Caco-2 (cell line): ENCODE results near the gene GRIN2A. TPM values are rescaled to one million over a fixed set of nuclear protein-coding genes. Genes with fewer than 3 reads are reported as not detected.

ENCODE experiments used
- BruUV-seq: library from RNA; stranded (reverse); fragments of 400-500 nt; replicated peaks from 2 replicates; lab custom pipeline; 2021; lab: Mats Ljungman, UMichigan
- CTCF ChIA-PET: fragments of 300-600 bp; sonication (Branson Sonifier 250); formaldehyde crosslinking; loops from one replicate; lab custom pipeline; 2022; ENCODE audit warnings: antibody characterized with exemption; lab: Charles Lee
- POLR2A ChIA-PET: fragments of 300-600 bp; sonication (Branson Sonifier 250); formaldehyde crosslinking; loops from one replicate; lab custom pipeline; 2022; ENCODE audit warnings: antibody characterized with exemption; lab: Charles Lee
- DNase-seq, 2 experiments: peaks; one replicate each; pipeline versions ENCODE4 v3.0.0 to v3.0.0-alpha.2; 2020 to 2022
- H3K27me3 ChIP-seq: replicated peaks from 2 replicates; pipeline ENCODE4 v1.6.0; 2011; ENCODE audit warnings: low read length; ENCODE audit not compliant: control insufficient read depth, insufficient read depth
- H3K36me3 ChIP-seq: 2 replicates; pipeline ENCODE4 v1.5.1; 2011; ENCODE audit warnings: low read length; ENCODE audit not compliant: control insufficient read depth, insufficient read depth
- H3K4me1 ChIP-seq: fragments of 250-450 bp; sonication (Bioruptor Pico); 2 replicates; pipeline ENCODE4 v1.5.1; 2020; ENCODE audit warnings: mild to moderate bottlenecking
- H3K4me3 ChIP-seq: 2 replicates; pipeline ENCODE4 v1.5.1; 2011; ENCODE audit warnings: low read depth, mild to moderate bottlenecking, control low read depth, low read length
- H3K9me3 ChIP-seq: fragments of 250-450 bp; sonication (Bioruptor Pico); 2 replicates; pipeline ENCODE4 v1.5.1; 2020; ENCODE audit warnings: mild to moderate bottlenecking, moderate library complexity
- H3K27ac Mint-ChIP-seq: one replicate; pipeline ENCODE4 v1.8.0; 2022; ENCODE audit warnings: mixed read lengths; ENCODE audit not compliant: unreplicated experiment
- H3K27me3 Mint-ChIP-seq: one replicate; pipeline ENCODE4 v1.8.0; 2022; ENCODE audit warnings: mixed read lengths; ENCODE audit not compliant: insufficient read depth, unreplicated experiment
- H3K36me3 Mint-ChIP-seq: one replicate; pipeline ENCODE4 v1.8.0; 2022; ENCODE audit warnings: mild to moderate bottlenecking, mixed read lengths; ENCODE audit not compliant: insufficient read depth, unreplicated experiment
- H3K4me1 Mint-ChIP-seq: one replicate; pipeline ENCODE4 v1.8.0; 2022; ENCODE audit warnings: low read depth, mixed read lengths; ENCODE audit not compliant: unreplicated experiment
- H3K4me3 Mint-ChIP-seq: one replicate; pipeline ENCODE4 v1.8.0; 2022; ENCODE audit warnings: mild to moderate bottlenecking, moderate library complexity, mixed read lengths; ENCODE audit not compliant: unreplicated experiment
- H3K9me3 Mint-ChIP-seq: one replicate; pipeline ENCODE4 v1.8.0; 2022; ENCODE audit warnings: mixed read lengths; ENCODE audit not compliant: unreplicated experiment
- CTCF ChIP-seq, 2 experiments: fragments of 200-600 bp in 1 of 2; IDR thresholded peaks; 1 replicate in 1 of 2; 2 replicates in 1 of 2; pipeline versions ENCODE4 v1.5.1 to v1.8.0; 2011 to 2022; ENCODE audit warnings: antibody characterized with exemption in 1 of 2, control low read depth in 1 of 2, inconsistent platforms in 1 of 2, low read depth in 1 of 2, low read length in 1 of 2, mild to moderate bottlenecking in 1 of 2, moderate library complexity in 1 of 2; ENCODE audit not compliant: insufficient read depth in 1 of 2, severe bottlenecking in 1 of 2, unreplicated experiment in 1 of 2
- intact Hi-C: fragments of 100-400 bp; cut with micrococcal nuclease; formaldehyde crosslinking; loops from one replicate; pipeline ENCODE4 v1.10.0; 2022; ENCODE audit not compliant: unreplicated experiment
- total RNA-seq: library from RNA; stranded (reverse); gene quantifications from 2 replicates; pipeline ENCODE4 v1.2.3, GENCODE V29; 2022

Gene GRIN2A
- total RNA-seq, 1 experiment from 2014 or later = 0.54 TPM

GRCh38 chr16:10090816-10091215, 91.4 kb downstream of the GRIN2A start:
- no peaks in the 10 kb centered on the region for H3K9me3 Mint-ChIP-seq
- H3K36me3 ChIP-seq = no peaks in the 10 kb centered on the region
- POLR2A ChIA-PET = no interaction called here
- H3K27me3 Mint-ChIP-seq = no peaks in the 10 kb centered on the region
- H3K4me1 ChIP-seq = no peaks in the 10 kb centered on the region
- H3K4me3 Mint-ChIP-seq = no peak overlapping the region
- no peak overlapping the region for H3K27ac Mint-ChIP-seq
- no peaks in the 10 kb centered on the region for H3K27me3 ChIP-seq
- no peak for TF ChIP-seq CTCF (IDR thresholded peaks at IDR 0.05; ENCODE audit: insufficient read depth in 1 of 2, low read depth in 1 of 2, low read length in 1 of 2, severe bottlenecking in 1 of 2, unreplicated experiment in 1 of 2)
- H3K9me3 ChIP-seq = no peaks in the 10 kb centered on the region
- BruUV-seq = no TSS peak
- H3K4me3 ChIP-seq = no peak overlapping the region
- CTCF ChIA-PET = no interaction called here
- intact Hi-C loops = no loop called here
- no peaks in the 10 kb centered on the region for H3K4me1 Mint-ChIP-seq
- no peak for DNase-seq
- H3K36me3 Mint-ChIP-seq = no peaks in the 10 kb centered on the region

GRCh38 chr16:10088380-10088793, 93.8 kb downstream of the GRIN2A start:
- Mint-ChIP-seq H3K4me3 (no peak overlapping the region), H3K4me1 (peaks cover 9% of the 10 kb centered on the region), H3K9me3 (no peaks in the 10 kb centered on the region), H3K27ac (no peak overlapping the region), H3K36me3 (no peaks in the 10 kb centered on the region), H3K27me3 (no peaks in the 10 kb centered on the region)
- no TSS peak for BruUV-seq
- Histone ChIP-seq H3K36me3 (no peaks in the 10 kb centered on the region), H3K4me1 (peaks cover 7% of the 10 kb centered on the region; the same call in 1 of the 2 replicates), H3K9me3 (no peaks in the 10 kb centered on the region), H3K27me3 (no peaks in the 10 kb centered on the region), H3K4me3 (no peak overlapping the region)
- no peak for DNase-seq
- intact Hi-C loops = no loop called here
- TF ChIP-seq CTCF (IDR thresholded peaks at IDR 0.05; ENCODE audit: insufficient read depth in 1 of 2, low read depth in 1 of 2, low read length in 1 of 2, severe bottlenecking in 1 of 2, unreplicated experiment in 1 of 2) = no peak
- ChIA-PET CTCF (no interaction called here), POLR2A (no interaction called here)

- no peaks in the 10 kb centered on the region for H3K36me3 ChIP-seq
- intact Hi-C loops = no loop called here
- DNase-seq = no peak
- ChIA-PET CTCF (no interaction called here), POLR2A (no interaction called here)
- Mint-ChIP-seq H3K9me3 (no peaks in the 10 kb centered on the region), H3K27ac (no peak overlapping the region), H3K4me3 (no peak overlapping the region), H3K27me3 (no peaks in the 10 kb centered on the region), H3K36me3 (no peaks in the 10 kb centered on the region), H3K4me1 (peaks cover 9% of the 10 kb centered on the region)
- H3K9me3 ChIP-seq = no peaks in the 10 kb centered on the region
- no TSS peak for BruUV-seq
- peaks cover 7% of the 10 kb centered on the region; the same call in 1 of the 2 replicates for H3K4me1 ChIP-seq
- no peaks in the 10 kb centered on the region for H3K27me3 ChIP-seq
- TF ChIP-seq CTCF (IDR thresholded peaks at IDR 0.05; ENCODE audit: insufficient read depth in 1 of 2, low read depth in 1 of 2, low read length in 1 of 2, severe bottlenecking in 1 of 2, unreplicated experiment in 1 of 2) = no peak
- no peak overlapping the region for H3K4me3 ChIP-seq
Measured at GRCh38 chr16:10087151-10087550, 95.1 kb downstream of the GRIN2A start.
